ENCODE results near the gene GET3. TPM values are rescaled to one million over a fixed set of nuclear protein-coding genes. Genes with fewer than 3 reads are reported as not detected.
"Not testable (repeated sequence)": the region's sequence is repeated elsewhere in the genome, so short reads cannot be mapped to it uniquely, and the experiment has no call there.

Gene GET3
- total and polyA plus RNA-seq, 4 donors: 22.8 to 44.1 (median 27.2) TPM

GRCh38 chr19:12797141-12797587, 59.9 kb downstream of the GET3 start (continued):
- TF ChIP-seq SP1 (IDR thresholded peaks at IDR 0.05) (no peak), NR2F2 (IDR thresholded peaks at IDR 0.05) (no peak), CTCF (IDR thresholded peaks at IDR 0.05; ENCODE audit: low read depth, low read length, missing input control) (no peak), ATF3 (IDR thresholded peaks at IDR 0.05) (no peak), FOXA2 (IDR thresholded peaks at IDR 0.05) (no peak), YY1 (IDR thresholded peaks at IDR 0.05) (no peak)

- peaks cover 0 to 37% (median 22%) of the 10 kb centered on the region in 4 donors for H3K4me1 ChIP-seq (ENCODE audit: control insufficient read depth in 4 of 4, insufficient read depth in 4 of 4, low read length in 3 of 4)
- not testable (repeated sequence) for H3K27me3 ChIP-seq (ENCODE audit: control insufficient read depth in 4 of 4, insufficient read depth in 4 of 4, low read length in 3 of 4); H3K36me3 ChIP-seq (ENCODE audit: control insufficient read depth in 4 of 4, insufficient read depth in 3 of 4, low read depth in 1 of 4, low read length in 3 of 4); H3K27ac ChIP-seq (ENCODE audit: low read depth in 1 of 2, low read length in 2 of 2); H3K9me3 ChIP-seq (ENCODE audit: control insufficient read depth in 4 of 4, low read length in 3 of 4); H3K9ac ChIP-seq (ENCODE audit: low read depth in 1 of 2, low read length in 2 of 2); H3K4me3 ChIP-seq (ENCODE audit: low read depth in 1 of 3, low read length in 3 of 3); DNase-seq (ENCODE audit: low spot score)
- whole genome bisulfite sequencing: 96% methylated on average over 7 of the region's 7 CpGs
These were observed 60.3 kb downstream of the GET3 start for GRCh38 chr19:12797607-12798006.

Small RNA genes within 50 kb of the gene (small RNA-seq; reads per million reads assigned to genes)
- gene MIR5684: not detected
- 90.1 reads per million, percentile 97 among the genes with 10 or more reads in this experiment for gene SNORD41

Other genes starting within 250 kb of the GET3 start
- gene ZNF564, start 186.0 kb upstream of the GET3 start, total RNA-seq: 1 to 10 TPM; 8.3 to 8.6 TPM
- 1 to 10 TPM; 2.4 to 3.3 TPM for gene ZNF564, start 186.0 kb upstream of the GET3 start, polyA plus RNA-seq
- gene ZNF490, start 126.7 kb upstream of the GET3 start, total RNA-seq: 1 to 10 TPM; 3.5 to 6.1 TPM
- gene ZNF490, start 126.7 kb upstream of the GET3 start, polyA plus RNA-seq: 1 to 10 TPM in 1 of 2 donors, under 1 TPM in 1; 0.93 to 1.0 TPM
- gene ZNF791, start 126.6 kb upstream of the GET3 start, total RNA-seq: 10 to 100 TPM in 1 of 2 donors, 1 to 10 TPM in 1; 9.2 to 10.3 TPM
- gene ZNF791, start 126.6 kb upstream of the GET3 start, polyA plus RNA-seq: 1 to 10 TPM; 3.1 to 4.8 TPM
- 10 to 100 TPM; 41.3 to 42.9 TPM for gene MAN2B1, start 70.8 kb upstream of the GET3 start, total RNA-seq
- 10 to 100 TPM; 23.5 to 28.9 TPM for gene MAN2B1, start 70.8 kb upstream of the GET3 start, polyA plus RNA-seq
- 1 to 10 TPM; 4.0 to 5.1 TPM for gene WDR83, start 70.7 kb upstream of the GET3 start, total RNA-seq
- gene WDR83, start 70.7 kb upstream of the GET3 start, polyA plus RNA-seq: 1 to 10 TPM; 3.9 to 4.4 TPM
- gene DHPS, start 55.6 kb upstream of the GET3 start, total RNA-seq: 10 to 100 TPM; 29.1 to 53.9 TPM
- 10 to 100 TPM; 34.8 to 50.3 TPM for gene DHPS, start 55.6 kb upstream of the GET3 start, polyA plus RNA-seq
- gene GNG14, start 49.5 kb upstream of the GET3 start, total RNA-seq: not detected
- not detected for gene GNG14, start 49.5 kb upstream of the GET3 start, polyA plus RNA-seq
- gene FBXW9, start 40.9 kb upstream of the GET3 start, total RNA-seq: 1 to 10 TPM; 2.3 to 2.5 TPM
- gene FBXW9, start 40.9 kb upstream of the GET3 start, polyA plus RNA-seq: 1 to 10 TPM; 3.4 to 4.0 TPM
- 10 to 100 TPM; 19.6 to 22.2 TPM for gene TNPO2, start 13.6 kb upstream of the GET3 start, total RNA-seq
- gene TNPO2, start 13.6 kb upstream of the GET3 start, polyA plus RNA-seq: 10 to 100 TPM in 1 of 2 donors, 1 to 10 TPM in 1; 6.3 to 12.1 TPM
- gene TRIR, start 2.8 kb upstream of the GET3 start, total RNA-seq: 10 to 100 TPM; 69.3 to 84.3 TPM
- 100 to 1,000 TPM; 106 to 169 TPM for gene TRIR, start 2.8 kb upstream of the GET3 start, polyA plus RNA-seq
- not detected for gene BEST2, start 14.3 kb downstream of the GET3 start, total RNA-seq
- not detected for gene BEST2, start 14.3 kb downstream of the GET3 start, polyA plus RNA-seq
- 10 to 100 TPM; 11.3 to 36.4 TPM for gene HOOK2, start 38.1 kb downstream of the GET3 start, total RNA-seq
- gene HOOK2, start 38.1 kb downstream of the GET3 start, polyA plus RNA-seq: 10 to 100 TPM; 12.9 to 17.0 TPM
- 10 to 100 TPM; 68.6 to 79.2 TPM for gene JUNB, start 54.0 kb downstream of the GET3 start, total RNA-seq
- gene JUNB, start 54.0 kb downstream of the GET3 start, polyA plus RNA-seq: 10 to 100 TPM; 32.7 to 44.6 TPM
- 1,000 to 10,000 TPM in 1 of 2 donors, 100 to 1,000 TPM in 1; 222 to 1,737 TPM for gene PRDX2, start 64.3 kb downstream of the GET3 start, total RNA-seq
- gene PRDX2, start 64.3 kb downstream of the GET3 start, polyA plus RNA-seq: 100 to 1,000 TPM; 265 to 301 TPM
- gene THSD8, start 64.6 kb downstream of the GET3 start, total RNA-seq: under 1 TPM in 1 of 2 donors, not detected in 1; 0.33 TPM
- under 1 TPM; 0.22 to 0.35 TPM for gene THSD8, start 64.6 kb downstream of the GET3 start, polyA plus RNA-seq
- gene RNASEH2A, start 69.1 kb downstream of the GET3 start, total RNA-seq: 10 to 100 TPM in 1 of 2 donors, 1 to 10 TPM in 1; 1.8 to 17.5 TPM
- 1 to 10 TPM; 2.3 to 4.6 TPM for gene RNASEH2A, start 69.1 kb downstream of the GET3 start, polyA plus RNA-seq
- not detected for gene RTBDN, start 97.1 kb downstream of the GET3 start, total RNA-seq
- not detected for gene RTBDN, start 97.1 kb downstream of the GET3 start, polyA plus RNA-seq
- under 1 TPM; 0.08 to 0.19 TPM for gene MAST1, start 101.0 kb downstream of the GET3 start, total RNA-seq
- gene MAST1, start 101.0 kb downstream of the GET3 start, polyA plus RNA-seq: under 1 TPM; 0.26 to 0.54 TPM
- 10 to 100 TPM; 11.9 to 13.7 TPM for gene DNASE2, start 144.0 kb downstream of the GET3 start, total RNA-seq
- 10 to 100 TPM; 11.3 to 18.4 TPM for gene DNASE2, start 144.0 kb downstream of the GET3 start, polyA plus RNA-seq
- gene KLF1, start 149.7 kb downstream of the GET3 start, total RNA-seq: 100 to 1,000 TPM in 1 of 2 donors, not detected in 1; 234 TPM
- gene KLF1, start 149.7 kb downstream of the GET3 start, polyA plus RNA-seq: not detected
- 100 to 1,000 TPM in 1 of 2 donors, 10 to 100 TPM in 1; 65.8 to 118 TPM for gene GCDH, start 153.7 kb downstream of the GET3 start, total RNA-seq
- gene GCDH, start 153.7 kb downstream of the GET3 start, polyA plus RNA-seq: 10 to 100 TPM; 68.6 to 87.7 TPM
- under 1 TPM in 1 of 2 donors, not detected in 1; 0.42 TPM for gene SYCE2, start 181.8 kb downstream of the GET3 start, total RNA-seq
- gene SYCE2, start 181.8 kb downstream of the GET3 start, polyA plus RNA-seq: under 1 TPM; 0.07 to 0.43 TPM
- gene FARSA, start 196.2 kb downstream of the GET3 start, total RNA-seq: 10 to 100 TPM; 29.8 to 34.0 TPM
- 10 to 100 TPM; 34.7 to 50.1 TPM for gene FARSA, start 196.2 kb downstream of the GET3 start, polyA plus RNA-seq
- 1,000 to 10,000 TPM in 1 of 2 donors, 100 to 1,000 TPM in 1; 618 to 1,316 TPM for gene CALR, start 201.1 kb downstream of the GET3 start, total RNA-seq
- 1,000 to 10,000 TPM in 1 of 2 donors, 100 to 1,000 TPM in 1; 913 to 1,228 TPM for gene CALR, start 201.1 kb downstream of the GET3 start, polyA plus RNA-seq
- gene RAD23A, start 208.4 kb downstream of the GET3 start, total RNA-seq: 100 to 1,000 TPM in 1 of 2 donors, 10 to 100 TPM in 1; 42.9 to 112 TPM
- gene RAD23A, start 208.4 kb downstream of the GET3 start, polyA plus RNA-seq: 10 to 100 TPM; 45.0 to 88.6 TPM
- gene GADD45GIP1, start 219.7 kb downstream of the GET3 start, total RNA-seq: 10 to 100 TPM in 1 of 2 donors, 1 to 10 TPM in 1; 8.4 to 22.1 TPM
- 10 to 100 TPM; 23.6 to 54.2 TPM for gene GADD45GIP1, start 219.7 kb downstream of the GET3 start, polyA plus RNA-seq
- gene DAND5, start 232.1 kb downstream of the GET3 start, total RNA-seq: under 1 TPM in 1 of 2 donors, not detected in 1; 0.23 TPM
- gene DAND5, start 232.1 kb downstream of the GET3 start, polyA plus RNA-seq: not detected

Measured in liver (tissue), 10 donors.